NT2/D1 (cell line): ENCODE measurements around the gene API5.

ENCODE experiments used
- SUZ12 ChIP-seq: IDR thresholded peaks from 2 replicates; pipeline ENCODE4 v1.6.1; 2011; ENCODE audit not compliant: insufficient read length, insufficient read depth; ENCODE audit errors: extremely low read depth
- YY1 ChIP-seq: IDR thresholded peaks from 2 replicates; pipeline ENCODE4 v1.6.1; 2011; ENCODE audit not compliant: insufficient read length, insufficient read depth
- ZNF274 ChIP-seq: IDR thresholded peaks from 2 replicates; pipeline ENCODE4 v1.6.1; 2011; ENCODE audit warnings: mild to moderate bottlenecking, low read depth, low read length

- TF ChIP-seq YY1 (no peak), SUZ12 (no peak), ZNF274 (no peak)
Measured at GRCh38 chr11:43366677-43367076, 54.9 kb downstream of the API5 start.
